ENCODE results near the gene LIMS2.

LIMS2 gene

DNA sequence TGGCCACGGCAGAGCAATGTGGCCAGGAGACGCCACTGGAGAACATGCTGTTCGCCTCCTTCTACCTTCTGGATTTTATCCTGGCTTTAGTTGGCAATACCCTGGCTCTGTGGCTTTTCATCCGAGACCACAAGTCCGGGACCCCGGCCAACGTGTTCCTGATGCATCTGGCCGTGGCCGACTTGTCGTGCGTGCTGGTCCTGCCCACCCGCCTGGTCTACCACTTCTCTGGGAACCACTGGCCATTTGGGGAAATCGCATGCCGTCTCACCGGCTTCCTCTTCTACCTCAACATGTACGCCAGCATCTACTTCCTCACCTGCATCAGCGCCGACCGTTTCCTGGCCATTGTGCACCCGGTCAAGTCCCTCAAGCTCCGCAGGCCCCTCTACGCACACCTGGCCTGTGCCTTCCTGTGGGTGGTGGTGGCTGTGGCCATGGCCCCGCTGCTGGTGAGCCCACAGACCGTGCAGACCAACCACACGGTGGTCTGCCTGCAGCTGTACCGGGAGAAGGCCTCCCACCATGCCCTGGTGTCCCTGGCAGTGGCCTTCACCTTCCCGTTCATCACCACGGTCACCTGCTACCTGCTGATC, 24.4 kb downstream of the LIMS2 start:
- no peak for DNase-seq
- Mint-ChIP-seq H3K4me3 (no peak overlapping the region), H3K36me3 (ENCODE audit: low read depth) (no peaks in the 10 kb centered on the region), H3K27ac (no peak overlapping the region), H3K9me3 (no peaks in the 10 kb centered on the region), H3K27me3 (no peaks in the 10 kb centered on the region), H3K4me1 (ENCODE audit: low read depth) (peaks cover 11% of the 10 kb centered on the region)

DNA sequence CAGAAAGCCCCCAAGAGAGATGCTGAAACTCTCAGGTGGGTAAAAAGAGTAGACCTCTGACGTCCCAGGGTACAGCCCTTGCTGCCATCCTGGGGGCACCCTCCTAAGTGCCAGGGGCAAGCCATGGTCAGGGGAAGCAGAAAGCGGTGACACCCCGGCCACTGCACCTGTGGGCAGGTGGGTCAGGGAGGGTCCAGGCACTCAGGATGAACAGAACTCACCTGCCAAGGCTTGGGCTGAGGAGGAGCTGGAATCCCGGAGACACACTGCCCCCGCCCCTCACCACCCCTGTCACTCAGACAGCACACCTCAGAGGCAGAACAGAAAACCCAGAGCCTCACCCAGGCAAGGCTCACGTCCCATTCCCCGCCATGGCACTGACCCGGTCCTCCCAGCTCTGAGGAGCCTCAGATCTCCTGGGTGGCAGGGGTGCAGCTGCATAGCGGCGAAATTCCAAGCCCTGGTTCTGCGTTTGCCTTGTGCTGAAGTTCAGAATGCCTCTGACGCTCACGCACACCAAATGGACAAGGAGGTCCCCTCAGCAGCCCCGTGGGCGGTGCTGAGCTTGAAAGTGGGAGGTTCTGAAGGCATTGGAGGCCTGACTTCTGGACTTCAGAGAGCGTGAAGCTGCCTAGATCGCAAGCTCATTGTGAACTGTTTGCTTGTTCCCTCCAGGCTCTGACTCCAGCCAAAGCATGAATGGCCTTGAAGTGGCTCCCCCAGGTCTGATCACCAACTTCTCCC, 25.1 kb downstream of the LIMS2 start:
- peaks cover 11% of the 10 kb centered on the region for H3K4me1 Mint-ChIP-seq (ENCODE audit: low read depth)
- H3K9me3 Mint-ChIP-seq, result no peaks in the 10 kb centered on the region
- no peaks in the 10 kb centered on the region for H3K27me3 Mint-ChIP-seq
- no peak for DNase-seq
- no peak overlapping the region for H3K4me3 Mint-ChIP-seq
- no peak overlapping the region for H3K27ac Mint-ChIP-seq
- no peaks in the 10 kb centered on the region for H3K36me3 Mint-ChIP-seq (ENCODE audit: low read depth)

DNA sequence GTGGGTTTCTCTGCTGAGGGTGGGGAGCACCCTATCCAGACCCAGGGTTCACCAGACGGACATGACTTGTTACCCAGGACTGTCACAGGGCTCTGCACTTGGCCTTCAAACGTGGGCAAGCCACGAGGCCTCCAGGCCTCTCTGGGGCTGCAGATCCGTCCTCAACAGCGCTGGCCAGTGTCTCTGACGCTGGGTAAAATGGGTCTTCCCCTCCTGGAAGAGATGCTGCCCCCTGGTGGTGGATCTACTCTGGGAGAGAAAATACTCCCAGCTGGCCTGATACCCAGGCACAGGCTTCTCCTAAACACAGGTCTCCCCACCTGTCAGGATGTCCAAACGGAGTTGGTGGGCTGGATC, 25.7 kb downstream of the LIMS2 start:
- Mint-ChIP-seq H3K27ac (peak overlapping the region; percentile 69), H3K4me3 (no peak overlapping the region), H3K4me1 (ENCODE audit: low read depth) (peaks cover 11% of the 10 kb centered on the region)

DNA sequence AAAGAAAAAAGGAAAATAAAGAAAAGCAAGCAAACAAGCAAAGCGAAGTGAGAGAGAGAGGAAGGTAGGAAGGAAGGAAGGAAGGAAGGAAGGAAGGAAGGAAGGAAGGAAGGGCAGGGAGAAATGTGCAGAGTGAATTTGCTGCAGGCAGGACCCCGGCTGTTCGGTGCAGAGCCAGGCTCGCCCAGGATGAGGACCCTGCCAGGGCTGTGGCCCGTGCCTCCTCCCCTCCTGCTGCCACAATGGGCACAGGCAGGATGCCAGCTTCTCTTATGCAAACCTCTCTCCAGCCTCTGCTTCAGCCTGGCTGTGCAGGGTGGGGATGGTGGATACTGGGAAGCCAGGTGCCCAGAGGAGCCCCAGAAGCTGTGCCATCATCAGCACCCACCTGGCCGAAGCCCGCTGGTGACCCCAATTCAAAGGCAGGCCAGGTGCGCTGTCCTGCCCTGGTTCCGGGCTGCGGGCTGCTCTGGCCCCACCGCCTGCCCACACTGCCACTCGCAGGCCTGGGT, 26.2 kb downstream of the LIMS2 start:
- Mint-ChIP-seq H3K36me3 (ENCODE audit: low read depth) (no peaks in the 10 kb centered on the region), H3K9me3 (no peaks in the 10 kb centered on the region), H3K4me3 (no peak overlapping the region), H3K27me3 (no peaks in the 10 kb centered on the region), H3K27ac (no peak overlapping the region), H3K4me1 (ENCODE audit: low read depth) (peaks cover 11% of the 10 kb centered on the region)
- DNase-seq, result no peak

More for the DNA sequence above, 25.7 kb downstream of the LIMS2 start:
- H3K27me3 Mint-ChIP-seq, result no peaks in the 10 kb centered on the region
- DNase-seq, result peak; percentile 88
- H3K36me3 Mint-ChIP-seq (ENCODE audit: low read depth), result no peaks in the 10 kb centered on the region
- H3K9me3 Mint-ChIP-seq, result no peaks in the 10 kb centered on the region

DNA sequence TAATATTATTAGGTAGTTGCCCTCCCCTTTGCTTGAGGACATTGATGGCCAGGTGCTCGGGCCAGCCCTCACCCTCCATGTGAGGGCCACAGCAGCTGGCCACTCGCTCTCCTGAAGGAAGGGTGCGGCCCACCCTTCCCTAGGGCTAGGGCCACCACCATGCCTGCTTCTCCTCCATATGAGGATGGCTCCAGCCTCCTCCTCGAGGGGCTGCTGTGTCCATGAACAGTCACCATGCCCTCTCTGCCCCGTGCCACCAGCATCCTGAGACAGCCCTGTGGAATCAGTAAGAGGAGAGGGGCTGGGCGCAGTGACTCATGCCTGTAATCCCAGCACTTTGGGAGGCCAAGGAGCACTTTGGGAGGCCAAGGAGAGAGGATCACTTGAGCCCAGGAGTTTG, 27.0 kb downstream of the LIMS2 start:
- Mint-ChIP-seq H3K27me3 (no peaks in the 10 kb centered on the region), H3K4me1 (ENCODE audit: low read depth) (peaks cover 12% of the 10 kb centered on the region), H3K4me3 (no peak overlapping the region), H3K9me3 (no peaks in the 10 kb centered on the region), H3K36me3 (ENCODE audit: low read depth) (no peaks in the 10 kb centered on the region), H3K27ac (no peak overlapping the region)
- no peak for DNase-seq

DNA sequence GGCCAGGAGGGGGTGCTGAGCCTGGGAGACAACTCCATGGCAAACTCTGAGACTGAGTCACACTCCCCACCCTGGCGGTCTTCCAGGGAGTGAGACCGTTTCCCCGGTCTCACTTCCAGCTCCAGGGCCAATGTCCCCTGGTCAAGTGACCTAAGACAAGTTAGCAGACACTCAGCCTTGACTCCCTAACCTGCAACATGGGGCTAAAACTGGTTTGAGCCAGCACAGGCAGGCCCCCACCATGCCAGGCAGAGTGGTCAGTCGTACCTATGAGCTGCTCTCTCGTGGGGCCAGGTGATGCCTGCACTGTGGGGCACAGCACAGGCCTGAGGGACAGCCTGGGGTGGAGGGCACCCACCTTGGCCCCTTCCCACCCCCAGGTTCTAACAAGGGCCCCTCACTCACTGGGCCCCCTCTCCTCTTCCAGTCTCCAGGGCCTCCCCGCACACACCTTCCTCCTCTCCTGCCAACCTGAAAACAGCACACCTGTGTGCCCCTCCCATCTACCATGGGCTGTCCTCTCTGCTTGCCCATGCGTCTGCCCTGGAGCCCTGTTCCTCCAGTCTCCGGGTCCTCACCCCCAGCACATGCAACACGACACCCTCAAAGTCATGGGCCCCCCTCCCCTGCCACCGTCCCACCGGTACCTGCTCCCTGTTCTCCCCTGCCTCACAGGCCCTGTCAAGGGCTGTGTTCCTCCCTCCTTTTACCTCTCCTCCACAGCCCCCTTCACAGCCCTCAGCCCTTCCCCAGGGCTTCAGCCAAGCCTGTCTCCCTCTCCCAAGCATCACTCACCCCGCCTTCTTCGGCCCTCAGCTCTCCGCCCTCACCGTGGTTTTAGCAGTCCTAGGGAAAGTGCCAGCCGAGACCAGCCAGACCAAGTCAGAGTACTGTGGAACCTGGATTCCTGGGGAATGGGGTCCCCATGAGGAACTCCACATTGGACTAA, 27.8 kb downstream of the LIMS2 start:
- Mint-ChIP-seq H3K9me3 (no peaks in the 10 kb centered on the region), H3K36me3 (ENCODE audit: low read depth) (no peaks in the 10 kb centered on the region), H3K4me1 (ENCODE audit: low read depth) (peaks cover 13% of the 10 kb centered on the region), H3K27me3 (no peaks in the 10 kb centered on the region), H3K4me3 (no peak overlapping the region), H3K27ac (no peak overlapping the region)
- no peak for DNase-seq

DNA sequence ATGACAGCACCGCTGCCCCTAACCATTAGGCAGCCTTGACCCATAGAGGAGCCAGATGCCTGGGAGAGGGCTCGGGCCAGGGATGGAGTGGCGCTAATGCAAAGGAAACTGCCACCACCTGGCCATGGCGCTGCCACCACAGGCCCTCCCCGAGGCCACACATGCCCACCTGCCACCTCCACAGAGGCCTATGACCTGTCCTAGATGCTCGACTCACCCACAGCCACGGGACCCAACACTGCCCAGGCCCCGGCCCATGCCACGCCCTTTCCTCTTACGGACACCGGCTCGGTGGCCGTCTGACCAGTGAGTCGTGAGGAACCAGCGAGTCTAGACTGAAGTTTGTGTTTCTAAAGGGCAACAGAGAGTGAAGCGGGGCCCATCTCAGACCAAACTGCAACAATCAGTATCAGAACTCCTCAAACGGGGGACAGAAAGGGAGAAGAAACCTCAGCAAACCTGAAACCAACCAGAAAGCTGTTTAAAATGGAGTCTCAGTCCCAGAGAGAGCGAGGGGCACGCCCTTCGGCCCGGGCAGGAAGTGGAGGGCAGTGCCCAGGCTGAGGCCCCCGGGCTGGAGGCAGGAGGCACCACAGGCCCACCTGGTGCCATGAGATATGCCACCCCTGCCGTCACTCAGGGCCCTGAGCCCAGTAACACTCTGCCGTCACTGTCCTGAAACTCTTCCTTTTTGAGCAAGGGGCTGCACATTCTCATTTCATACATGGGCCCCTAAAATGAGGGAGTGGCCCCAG, 28.7 kb downstream of the LIMS2 start:
- DNase-seq, result no peak
- H3K4me1 Mint-ChIP-seq (ENCODE audit: low read depth), result peaks cover 16% of the 10 kb centered on the region
- H3K27ac Mint-ChIP-seq, result no peak overlapping the region

DNA sequence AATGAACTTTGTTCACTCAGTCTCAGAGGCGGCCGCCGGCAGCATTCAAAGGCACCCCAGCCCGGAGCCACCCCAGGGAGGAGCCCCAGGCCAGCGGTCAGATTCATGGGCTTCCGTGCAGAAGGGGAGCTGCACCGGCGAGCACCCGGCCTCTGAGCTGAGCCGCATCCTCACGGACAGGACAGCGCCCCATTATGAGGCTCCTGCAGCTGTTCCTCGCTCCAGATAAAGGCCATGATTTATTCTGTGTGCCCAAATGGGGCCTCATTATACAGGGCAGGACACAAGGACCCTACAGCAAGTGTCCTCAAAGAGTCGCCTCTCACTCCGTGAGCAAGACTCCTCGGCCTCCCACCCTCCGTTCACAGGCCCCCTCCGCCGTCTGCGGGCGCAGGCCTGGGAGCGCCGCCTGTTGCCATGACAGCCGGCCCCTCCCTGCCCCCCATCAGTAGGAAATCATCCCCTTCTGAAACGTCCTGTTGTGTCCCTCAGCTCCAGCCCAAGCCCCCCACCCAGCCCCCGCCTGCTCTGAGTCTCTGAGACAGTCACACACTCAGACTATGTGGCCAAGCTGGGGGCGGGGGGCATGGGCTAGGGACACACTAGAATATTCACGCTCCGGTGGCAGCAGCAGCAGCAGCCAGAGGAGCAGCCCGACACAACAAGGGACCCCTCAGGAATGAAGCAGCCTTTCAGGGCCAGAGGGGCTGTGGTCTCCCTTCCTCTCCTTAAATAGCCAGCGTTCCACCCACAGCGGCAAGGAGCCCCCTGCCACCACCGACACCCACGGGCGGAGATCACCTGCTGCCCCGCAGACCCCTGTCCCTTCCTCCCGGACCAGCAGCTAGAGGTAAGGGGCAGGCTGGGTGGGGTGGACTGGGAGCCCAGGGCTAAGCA, 29.7 kb downstream of the LIMS2 start, which contains the start of gene GPR17:
TSS of gene GPR17 (plus strand) at position 759 of the 897 bp plus-strand sequence. CDS start 4,583 bp downstream, outside the sequence.
- no peaks in the 10 kb centered on the region for H3K36me3 Mint-ChIP-seq (ENCODE audit: low read depth)
- no peak within 1 kb of the TSS for H3K4me3 Mint-ChIP-seq
- H3K27me3 Mint-ChIP-seq, result no peaks in the 10 kb centered on the region
- H3K4me1 Mint-ChIP-seq (ENCODE audit: low read depth), result peaks cover 25% of the 10 kb centered on the region
- H3K9me3 Mint-ChIP-seq, result no peaks in the 10 kb centered on the region
- H3K27ac Mint-ChIP-seq, result peak within 1 kb of the TSS; percentile 3
- no peak for DNase-seq

More for the DNA sequence above, 28.7 kb downstream of the LIMS2 start:
- H3K36me3 Mint-ChIP-seq (ENCODE audit: low read depth), result no peaks in the 10 kb centered on the region
- no peaks in the 10 kb centered on the region for H3K9me3 Mint-ChIP-seq
- no peak overlapping the region for H3K4me3 Mint-ChIP-seq
- H3K27me3 Mint-ChIP-seq, result no peaks in the 10 kb centered on the region

DNA sequence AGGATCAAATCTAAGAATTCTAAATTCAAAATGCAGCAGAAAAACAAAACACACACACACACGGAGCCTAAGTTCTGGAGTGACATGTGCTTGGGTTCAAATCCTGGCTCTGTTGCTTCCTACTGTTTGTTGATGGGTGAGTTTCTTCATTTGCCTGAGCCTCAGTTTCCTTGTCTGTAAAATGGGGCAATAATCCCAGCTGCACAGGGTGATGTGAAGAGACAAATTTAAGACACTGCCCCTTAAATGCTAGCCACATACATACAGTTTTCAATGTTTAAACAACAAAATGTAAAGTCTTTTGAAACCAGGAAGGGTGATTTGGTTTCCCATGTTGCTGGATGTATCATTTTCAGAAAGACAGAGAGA, 30.3 kb downstream of the LIMS2 start:
- Mint-ChIP-seq H3K27ac (peak overlapping the region; percentile 3), H3K27me3 (no peaks in the 10 kb centered on the region), H3K4me1 (ENCODE audit: low read depth) (peaks cover 31% of the 10 kb centered on the region), H3K4me3 (no peak overlapping the region), H3K36me3 (ENCODE audit: low read depth) (no peaks in the 10 kb centered on the region), H3K9me3 (no peaks in the 10 kb centered on the region)
- no peak for DNase-seq

DNA sequence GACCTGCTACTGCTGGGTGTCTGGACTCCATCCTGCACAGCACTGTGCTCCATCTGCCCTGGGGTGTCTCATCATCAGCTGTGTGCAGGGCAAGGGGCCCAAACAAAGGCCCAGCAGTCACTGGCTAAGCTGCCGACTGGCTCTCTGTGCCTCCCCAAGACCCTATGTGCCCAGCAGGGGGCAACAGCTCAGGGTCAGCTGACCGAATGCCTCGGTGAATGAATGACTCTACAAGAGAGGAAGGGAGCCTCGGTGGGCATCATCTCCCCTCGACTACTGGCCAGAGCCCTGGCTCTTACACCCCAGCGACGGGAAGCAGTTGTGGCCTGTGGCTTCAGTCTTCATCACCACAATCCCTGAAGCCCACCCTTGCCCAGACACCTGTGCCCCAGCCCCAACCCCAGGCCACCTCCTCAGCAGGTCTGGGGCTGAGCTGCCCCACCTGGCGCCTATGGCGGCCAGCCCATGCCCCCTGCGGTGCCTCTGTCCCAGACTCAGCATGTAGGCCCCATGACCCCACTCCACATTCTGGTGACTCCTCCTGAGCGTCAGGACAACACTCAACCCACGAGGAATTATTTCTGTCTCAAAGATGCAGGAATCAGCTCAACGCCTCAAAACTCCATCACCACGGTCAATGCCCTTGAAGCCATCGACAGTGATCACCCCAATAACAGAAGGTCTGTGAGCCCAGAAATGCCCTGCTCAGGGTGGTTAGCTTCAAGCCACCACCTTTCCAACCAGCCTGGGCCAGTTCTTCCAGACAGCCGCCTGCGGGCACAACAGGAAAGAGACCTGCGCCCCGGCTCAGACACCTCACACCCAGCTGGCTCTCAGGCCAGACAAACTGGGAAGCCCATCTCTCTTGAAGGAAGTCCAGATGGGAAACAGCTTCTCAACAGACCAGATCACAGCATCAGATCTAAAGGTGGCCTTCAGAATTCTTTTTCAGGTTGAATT, 31.0 kb downstream of the LIMS2 start:
- no peak for DNase-seq
- Mint-ChIP-seq H3K4me1 (ENCODE audit: low read depth) (peaks cover 34% of the 10 kb centered on the region), H3K36me3 (ENCODE audit: low read depth) (peaks cover 2% of the 10 kb centered on the region), H3K4me3 (no peak overlapping the region), H3K27ac (peak overlapping the region; percentile 3), H3K27me3 (no peaks in the 10 kb centered on the region), H3K9me3 (no peaks in the 10 kb centered on the region)

DNA sequence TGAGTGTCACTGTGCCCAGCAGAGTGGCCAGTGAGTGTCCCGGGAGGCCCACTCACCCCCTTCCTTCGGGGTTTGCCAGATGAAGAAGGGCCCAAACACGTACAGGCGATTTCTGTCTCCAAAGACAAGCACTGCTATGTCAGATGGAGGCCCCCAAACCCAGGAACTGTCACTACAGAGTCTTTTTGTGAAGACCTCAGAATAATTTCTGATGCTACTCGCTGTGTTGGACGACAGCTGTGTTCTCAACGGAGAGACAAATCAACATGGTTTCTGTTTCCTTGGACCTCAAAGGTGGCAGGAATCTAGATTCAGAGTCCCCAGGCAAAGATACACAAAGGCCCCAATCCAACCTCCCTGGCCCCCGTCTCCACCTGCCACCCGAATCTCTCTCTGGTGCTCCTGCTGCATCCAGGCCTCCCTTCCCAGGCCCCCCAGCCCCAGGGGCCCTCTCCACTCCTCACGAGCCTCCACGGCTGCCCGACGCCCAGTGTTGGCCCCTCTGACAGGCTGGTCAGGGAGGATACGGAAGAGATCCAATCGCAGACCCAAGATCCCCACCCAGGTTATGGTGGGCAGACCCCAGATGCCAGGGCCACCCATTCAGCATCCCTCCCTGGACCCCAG, 31.8 kb downstream of the LIMS2 start:
- Mint-ChIP-seq H3K27me3 (no peaks in the 10 kb centered on the region), H3K4me3 (no peak overlapping the region), H3K36me3 (ENCODE audit: low read depth) (peaks cover 4% of the 10 kb centered on the region), H3K27ac (peak overlapping the region; percentile 52), H3K4me1 (ENCODE audit: low read depth) (peaks cover 39% of the 10 kb centered on the region), H3K9me3 (no peaks in the 10 kb centered on the region)
- no peak for DNase-seq
